ENCODE results near the gene MAML3.
A peak's percentile ranks its signal among the peaks of the same experiment; 100 is the strongest.

MAML3 gene

GRCh38 chr4:139754938-139755337 lies 399.0 kb downstream of the MAML3 start:
- DNase-seq (ENCODE audit: low spot score), result no peak

GRCh38 chr4:139753686-139754085 lies 400.3 kb downstream of the MAML3 start:
- no peak for DNase-seq (ENCODE audit: low spot score)

GRCh38 chr4:139749835-139750498 lies 404.0 kb downstream of the MAML3 start:
- no peak for DNase-seq (ENCODE audit: low spot score)

GRCh38 chr4:139749338-139749737 lies 404.6 kb downstream of the MAML3 start:
- no peak for DNase-seq (ENCODE audit: low spot score)

GRCh38 chr4:139746431-139747171 lies 407.4 kb downstream of the MAML3 start:
- DNase-seq (ENCODE audit: low spot score), result no peak

- DNase-seq (ENCODE audit: low spot score), result no peak
These were observed 408.8 kb downstream of the MAML3 start for GRCh38 chr4:139745111-139745639.

- DNase-seq (ENCODE audit: low spot score), result no peak
These were observed 409.8 kb downstream of the MAML3 start for GRCh38 chr4:139744232-139744631.

- no peak for DNase-seq (ENCODE audit: low spot score)
These were observed 411.0 kb downstream of the MAML3 start for GRCh38 chr4:139743027-139743426.

GRCh38 chr4:139740531-139741041 lies 413.4 kb downstream of the MAML3 start:
- DNase-seq (ENCODE audit: low spot score), result no peak

- DNase-seq (ENCODE audit: low spot score), result no peak
These were observed 413.9 kb downstream of the MAML3 start for GRCh38 chr4:139740121-139740520.

- no peak for DNase-seq (ENCODE audit: low spot score)
These were observed 415.0 kb downstream of the MAML3 start for GRCh38 chr4:139738846-139739613.

GRCh38 chr4:139736661-139737060 lies 417.3 kb downstream of the MAML3 start:
- DNase-seq (ENCODE audit: low spot score), result no peak

GRCh38 chr4:139736274-139736660 lies 417.7 kb downstream of the MAML3 start:
- no peak for DNase-seq (ENCODE audit: low spot score)

GRCh38 chr4:139735381-139736273 lies 418.4 kb downstream of the MAML3 start:
- peak; percentile 75 for DNase-seq (ENCODE audit: low spot score)

GRCh38 chr4:139734875-139735380 lies 419.1 kb downstream of the MAML3 start:
- peak; percentile 94 for DNase-seq (ENCODE audit: low spot score)

GRCh38 chr4:139734201-139734874 lies 419.6 kb downstream of the MAML3 start:
- no peak for DNase-seq (ENCODE audit: low spot score)

- no peak for DNase-seq (ENCODE audit: low spot score)
These were observed 420.9 kb downstream of the MAML3 start for GRCh38 chr4:139732991-139733570.

GRCh38 chr4:139728840-139729239 lies 425.1 kb downstream of the MAML3 start:
- DNase-seq (ENCODE audit: low spot score), result no peak

GRCh38 chr4:139728146-139728545 lies 425.8 kb downstream of the MAML3 start:
- no peak for DNase-seq (ENCODE audit: low spot score)

GRCh38 chr4:139726615-139727014 lies 427.4 kb downstream of the MAML3 start:
- DNase-seq (ENCODE audit: low spot score), result no peak

Measured in left forelimb (tissue), 1 donor.